ENCODE measurements around the gene STARD3NL. TPM values are rescaled to one million over a fixed set of nuclear protein-coding genes. Genes with fewer than 3 reads are reported as not detected.

STARD3NL gene
- total and polyA plus RNA-seq, 10 of the 15 experiments (the other 5 are each of a cell fraction or from before 2014, with no cell fraction given) = 66.1 to 133 (median 85.7) TPM

- no peak overlapping the region for H3K27ac ChIP-seq (ENCODE audit: control insufficient read depth, insufficient read depth)
- H3K27me3 ChIP-seq (replicated peaks in 1 of 2; ENCODE audit: control insufficient read depth in 2 of 2, insufficient read depth in 2 of 2, low read length in 1 of 2) = no peaks in the 10 kb centered on the region
- H3K79me2 ChIP-seq (ENCODE audit: control insufficient read depth, insufficient read depth, low read length) = no peaks in the 10 kb centered on the region
- H3K4me3 ChIP-seq = no peak overlapping the region
- intact Hi-C loops (cut with micrococcal nuclease; ENCODE audit: unreplicated experiment) = loop anchor here (5.0 kb wide), 1 partner anchor 40 kb away; the partner anchor contains the start of gene STARD3NL
- H3K4me2 ChIP-seq (ENCODE audit: control insufficient read depth, insufficient read depth) = no peak overlapping the region
- no peak overlapping the region for H3K9ac ChIP-seq (ENCODE audit: control insufficient read depth, insufficient read depth, low read length)
- SMC1A ChIA-PET (ENCODE audit: uncharacterized antibody, unreplicated experiment) = interaction anchor here (0.7 to 10.3 kb wide), 16 partner anchors 19 to 316 kb away, joined by 3 to 289 read pairs (median 4); no protein-coding TSS in a partner anchor
- 100% methylated on average over 2 of the region's 2 CpGs for WGBS (ENCODE audit: insufficient coverage, insufficient replicate concordance, low lambda C conversion rate, missing lambda C conversion rate)
- no TSS peak for BruUV-seq (replicated peaks)
- no peak overlapping the region for H2AFZ ChIP-seq (ENCODE audit: control insufficient read depth, low read depth, low read length)
- DNase-seq (ENCODE audit: low read depth, low spot score) (no peak), FAIRE-seq (no peak), ATAC-seq (no peak)
- RAD21 ChIA-PET (ENCODE audit: unreplicated experiment) = interaction anchor here (0.6 to 10.5 kb wide), 5 partner anchors 15 to 117 kb away, joined by 3 to 229 read pairs (median 19); no protein-coding TSS in a partner anchor
- TF ChIP-seq NBN (IDR thresholded peaks at IDR 0.05) (no peak), REST (IDR thresholded peaks at IDR 0.05; ENCODE audit: low read depth, low read length) (no peak), SMAD1 (IDR thresholded peaks at IDR 0.05; ENCODE audit: low read depth, partially characterized antibody) (no peak)
- TF ChIP-seq, protein P1, sequence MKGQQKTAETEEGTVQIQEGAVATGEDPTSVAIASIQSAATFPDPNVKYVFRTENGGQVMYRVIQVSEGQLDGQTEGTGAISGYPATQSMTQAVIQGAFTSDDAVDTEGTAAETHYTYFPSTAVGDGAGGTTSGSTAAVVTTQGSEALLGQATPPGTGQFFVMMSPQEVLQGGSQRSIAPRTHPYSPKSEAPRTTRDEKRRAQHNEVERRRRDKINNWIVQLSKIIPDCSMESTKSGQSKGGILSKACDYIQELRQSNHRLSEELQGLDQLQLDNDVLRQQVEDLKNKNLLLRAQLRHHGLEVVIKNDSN (IDR thresholded peaks at IDR 0.05; ENCODE audit: borderline replicate concordance, extremely low read length, insufficient read depth, low read depth, low read length) = no peak
- no peaks in the 10 kb centered on the region for H4K20me1 ChIP-seq (ENCODE audit: control insufficient read depth, insufficient read depth)
- CTCF ChIA-PET = interaction anchor here (0.9 to 10.3 kb wide), 16 partner anchors 17 to 346 kb away, joined by 3 to 430 read pairs (median 6); partner anchors contain the start of genes EPDR1 and SFRP4
- POLR2A ChIA-PET = interaction anchor here (0.9 to 2.4 kb wide), 3 partner anchors 11 to 109 kb away, joined by 3 to 7 read pairs (median 3); no protein-coding TSS in a partner anchor
- in situ Hi-C loops (cut with MboI) = loop anchor here (25.0 kb wide), 1 partner anchor 120 kb away; no protein-coding TSS in a partner anchor
- H3K4me1 ChIP-seq (ENCODE audit: control insufficient read depth, insufficient read depth, low read length) = no peaks in the 10 kb centered on the region
- peaks cover 13 to 36% of the 10 kb centered on the region in 2 experiments for H3K36me3 ChIP-seq (ENCODE audit: control insufficient read depth in 2 of 2, insufficient read depth in 2 of 2, low read length in 1 of 2)
- H3K9me3 ChIP-seq (replicated peaks; ENCODE audit: control insufficient read depth, insufficient read depth, low read length) = no peaks in the 10 kb centered on the region
Measured at GRCh38 chr7:38217672-38218071, 39.6 kb downstream of the STARD3NL start.
